ENCODE measurements around the gene PYGO2. TPM values are rescaled to one million over a fixed set of nuclear protein-coding genes. Genes with fewer than 3 reads are reported as not detected.

The PYGO2 gene
- total and polyA plus RNA-seq, 2 of the 8 experiments (the other 6 are each of a cell fraction or from before 2014, with no cell fraction given): 31.0 to 31.6 TPM

DNA sequence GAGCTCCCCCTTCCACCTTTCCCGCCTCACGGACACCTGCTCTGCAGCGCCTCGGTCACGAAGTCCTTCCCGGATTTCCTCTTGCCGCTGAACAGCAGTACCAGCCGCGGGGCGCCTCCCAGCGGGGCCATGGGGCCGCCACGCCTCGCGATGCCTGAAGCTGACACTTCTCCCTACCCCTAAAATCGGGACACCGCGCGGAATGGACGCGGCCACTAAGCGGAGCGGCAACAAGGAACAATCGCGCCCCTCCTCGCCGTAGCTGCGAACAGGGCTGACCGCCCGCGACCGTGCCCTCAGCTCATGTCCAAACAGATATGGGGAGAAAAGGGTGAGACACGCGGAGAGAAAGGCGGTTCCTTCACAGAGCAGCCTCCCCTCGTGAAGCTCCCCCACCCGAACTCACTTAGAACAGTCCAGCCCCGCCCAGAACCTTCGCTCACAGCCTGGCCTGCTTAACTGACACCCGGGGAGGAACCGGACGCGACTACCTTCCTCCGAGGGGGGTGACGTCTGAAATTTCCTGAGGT lies 25.0 kb downstream of the PYGO2 start, which contains the start of gene PMVK (continued):
- TF ChIP-seq SRF (IDR thresholded peaks at IDR 0.05; ENCODE audit: low read depth, low read length): no peak
- peak; percentile 83 for TF ChIP-seq TBP (IDR thresholded peaks at IDR 0.05; ENCODE audit: low read depth, low read length)
- no peak; the same call in 1 of the 2 replicates for TF ChIP-seq YY1 (IDR thresholded peaks at IDR 0.05; ENCODE audit: low read depth, low read length)
- TF ChIP-seq BCL11A (IDR thresholded peaks at IDR 0.05; ENCODE audit: low read depth in 2 of 2, low read length in 2 of 2): no peak
- TF ChIP-seq BACH1 (IDR thresholded peaks at IDR 0.05; ENCODE audit: low read length): peak; percentile 13; the same call in 1 of the 2 replicates
- no peak for TF ChIP-seq NRF1 (IDR thresholded peaks at IDR 0.05; ENCODE audit: low read depth, low read length)
- no peak for TF ChIP-seq NANOG (IDR thresholded peaks at IDR 0.05; ENCODE audit: insufficient read depth, low read depth, low read length, poor library complexity, severe bottlenecking)
- TF ChIP-seq TAF1 (IDR thresholded peaks at IDR 0.05; ENCODE audit: low read depth, low read length): peak; percentile 83
- TF ChIP-seq USF2 (IDR thresholded peaks at IDR 0.05; ENCODE audit: low read length): no peak
- no peak for TF ChIP-seq TAF7 (optimal IDR thresholded peaks at IDR 0.05; ENCODE audit: borderline replicate concordance, low read depth, low read length)
- TF ChIP-seq SIRT6 (IDR thresholded peaks at IDR 0.05; ENCODE audit: low read length): no peak
- no peak; a peak in 1 of 4 replicates for TF ChIP-seq HDAC2 (IDR thresholded peaks at IDR 0.05; ENCODE audit: borderline replicate concordance in 1 of 2, low read depth in 2 of 2, low read length in 2 of 2)
- peak; percentile 100 for TF ChIP-seq E2F6 (IDR thresholded peaks at IDR 0.05)
- peak; percentile 71 for TF ChIP-seq PHF8 (conservative IDR thresholded peaks at IDR 0.05; ENCODE audit: low read depth, low read length)
- no peak for TF ChIP-seq KDM5A (IDR thresholded peaks at IDR 0.05; ENCODE audit: low read length)
- TF ChIP-seq ASH2L (IDR thresholded peaks at IDR 0.05; ENCODE audit: low read length): no peak
- TF ChIP-seq RXRA (IDR thresholded peaks at IDR 0.05; ENCODE audit: insufficient read depth, low read depth, low read length): no peak
- TF ChIP-seq SP1 (IDR thresholded peaks at IDR 0.05; ENCODE audit: low read depth, low read length): no peak
- peak; percentile 65 for TF ChIP-seq BRCA1 (IDR thresholded peaks at IDR 0.05; ENCODE audit: low read depth, low read length)
- no peak for TF ChIP-seq JUND (IDR thresholded peaks at IDR 0.05; ENCODE audit: low read length)
- TF ChIP-seq GABPA (IDR thresholded peaks at IDR 0.05; ENCODE audit: borderline replicate concordance, insufficient read depth, low read length): no peak
- TF ChIP-seq TCF12 (IDR thresholded peaks at IDR 0.05; ENCODE audit: low read depth, low read length): no peak
- TF ChIP-seq RNF2 (IDR thresholded peaks at IDR 0.05; ENCODE audit: borderline replicate concordance, low read depth, low read length, missing control alignments, poor library complexity, severe bottlenecking): no peak
- TF ChIP-seq, protein P1, sequence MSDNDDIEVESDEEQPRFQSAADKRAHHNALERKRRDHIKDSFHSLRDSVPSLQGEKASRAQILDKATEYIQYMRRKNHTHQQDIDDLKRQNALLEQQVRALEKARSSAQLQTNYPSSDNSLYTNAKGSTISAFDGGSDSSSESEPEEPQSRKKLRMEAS (IDR thresholded peaks at IDR 0.05): peak; percentile 100

Measured in H1 (cell line).